ENCODE results near the gene MEGF10.

MEGF10 gene

GRCh38 chr5:127508644-127509373, 218.2 kb downstream of the MEGF10 start:
- ATAC-seq (no peak), DNase-seq (ENCODE audit: low spot score in 2 of 2) (no peak)
- Mint-ChIP-seq H3K36me3 (no peaks in the 10 kb centered on the region), H3K9me3 (no peaks in the 10 kb centered on the region), H3K4me3 (no peak overlapping the region), H3K4me1 (no peaks in the 10 kb centered on the region), H3K27ac (no peak overlapping the region)
